Measurements from ENCODE around the gene PODXL2.
"Not testable (repeated sequence)": the region's sequence is repeated elsewhere in the genome, so short reads cannot be mapped to it uniquely, and the experiment has no call there.

The PODXL2 gene

GRCh38 chr3:127597020-127597771, 31.8 kb upstream of the PODXL2 start:
- DNase-seq (ENCODE audit: insufficient read length, low spot score), result peak; percentile 63
- no peak for TF ChIP-seq CTCF (IDR thresholded peaks at IDR 0.05; ENCODE audit: insufficient read depth, missing control alignments)
- FAIRE-seq, result no peak

GRCh38 chr3:127598841-127599570, 30.0 kb upstream of the PODXL2 start:
- TF ChIP-seq CTCF (IDR thresholded peaks at IDR 0.05; ENCODE audit: insufficient read depth, missing control alignments), result no peak
- no peak for FAIRE-seq
- DNase-seq (ENCODE audit: insufficient read length, low spot score), result no peak

GRCh38 chr3:127600749-127601456, 28.1 kb upstream of the PODXL2 start:
- FAIRE-seq, result no peak
- DNase-seq (ENCODE audit: insufficient read length, low spot score), result no peak
- no peak for TF ChIP-seq CTCF (IDR thresholded peaks at IDR 0.05; ENCODE audit: insufficient read depth, missing control alignments)

GRCh38 chr3:127604035-127604434, 24.9 kb upstream of the PODXL2 start:
- DNase-seq (ENCODE audit: insufficient read length, low spot score) (no peak), FAIRE-seq (no peak)
- no peak for TF ChIP-seq CTCF (IDR thresholded peaks at IDR 0.05; ENCODE audit: insufficient read depth, missing control alignments)

- no peak for TF ChIP-seq CTCF (IDR thresholded peaks at IDR 0.05; ENCODE audit: insufficient read depth, missing control alignments)
- FAIRE-seq (no peak), DNase-seq (ENCODE audit: insufficient read length, low spot score) (no peak)
Measured at GRCh38 chr3:127604546-127605165, 24.3 kb upstream of the PODXL2 start.

- not testable (repeated sequence) for FAIRE-seq
Measured at GRCh38 chr3:127605547-127605946, 23.4 kb upstream of the PODXL2 start.

GRCh38 chr3:127606086-127606805, 22.7 kb upstream of the PODXL2 start:
- DNase-seq (ENCODE audit: insufficient read length, low spot score) (no peak), FAIRE-seq (no peak)
- TF ChIP-seq CTCF (IDR thresholded peaks at IDR 0.05; ENCODE audit: insufficient read depth, missing control alignments), result no peak

More at GRCh38 chr3:127605547-127605946, 23.4 kb upstream of the PODXL2 start:
- not testable (repeated sequence) for DNase-seq (ENCODE audit: insufficient read length, low spot score)

All from D721Med (cell line).